Gastrocnemius medialis (tissue), 4 donors: ENCODE measurements around the gene SKIDA1. TPM values are rescaled to one million over a fixed set of nuclear protein-coding genes. Genes with fewer than 3 reads are reported as not detected.
"Not testable (repeated sequence)": the region's sequence is repeated elsewhere in the genome, so short reads cannot be mapped to it uniquely, and the experiment has no call there.

Experiments used
- ATAC-seq, 2 donors: fragments of 150-250 bp; one replicate each; pipeline ENCODE4 v1.9.1; 2016
- DNase-seq, 2 donors: peaks; one replicate each; pipeline ENCODE4 v3.0.0-alpha.2; 2019
- H3K27ac ChIP-seq, 4 donors: fragments of 200-600 bp; sonication (generic); 1 replicate in 1 of 4; 2 replicates in 3 of 4; pipeline ENCODE4 v1.5.1; 2016 to 2018; ENCODE audit warnings: mild to moderate bottlenecking in 2 of 4, moderate library complexity in 1 of 4
- H3K27me3 ChIP-seq, 3 donors: fragments of 200-600 bp; sonication (generic) in 2 of 3; 1 replicate in 1 of 3; 2 replicates in 2 of 3; pipeline versions ENCODE4 v1.5.1 to v1.6.0; 2016 to 2019; ENCODE audit warnings: mild to moderate bottlenecking in 1 of 3, moderate library complexity in 1 of 3
- H3K36me3 ChIP-seq, 2 donors: fragments of 200-600 bp; sonication (generic) in 1 of 2; one replicate each; pipeline ENCODE4 v1.5.1; 2017 to 2018
- H3K4me1 ChIP-seq, 2 donors: fragments of 200-600 bp; sonication (generic) in 1 of 2; one replicate each; pipeline ENCODE4 v1.5.1; 2016 to 2017; ENCODE audit warnings: mild to moderate bottlenecking in 2 of 2
- H3K4me3 ChIP-seq, 4 donors: fragments of 200-600 bp; sonication (generic) in 3 of 4; 1 replicate in 1 of 4; 2 replicates in 3 of 4; pipeline ENCODE4 v1.5.1; 2016 to 2019; ENCODE audit warnings: mild to moderate bottlenecking in 2 of 4
- H3K9me3 ChIP-seq, 3 donors: fragments of 200-600 bp; sonication (generic) in 2 of 3; 1 replicate in 1 of 3; 2 replicates in 2 of 3; pipeline ENCODE4 v1.5.1; 2016 to 2019
- POLR2A ChIP-seq, 2 donors: fragments of 450-650 bp; IDR thresholded peaks; one replicate each; pipeline ENCODE4 v1.6.1; 2017; ENCODE audit warnings: antibody characterized with exemption in 2 of 2, mild to moderate bottlenecking in 2 of 2, moderate library complexity in 2 of 2
- in situ Hi-C, 4 donors: fragments of 200-750 bp; cut with MboI; loops; one replicate each; pipeline versions ENCODE4 v1.15.0 to v1.8.0; 2017; ENCODE audit warnings: low sequenced_read_pairs in 4 of 4
- intact Hi-C: fragments of 100-400 bp; cut with DNase I; formaldehyde crosslinking; loops from one replicate; pipeline ENCODE4 v1.15.1; 2023; ENCODE audit warnings: low total_unique reads
- total RNA-seq, 4 donors: library from RNA; depleted of rRNA; stranded (reverse); fragments of >200 nt; gene quantifications; one replicate each; pipeline versions ENCODE4 v1.1.0 to v1.2.3, GENCODE V29; 2016
- TF ChIP-seq, protein P1 (sequence below), 5 experiments: fragments of 450-650 bp in 3 of 5; fragments of 200-600 bp in 2 of 5; sonication (generic) in 2 of 5; IDR thresholded peaks in 4 of 5; conservative IDR thresholded peaks in 1 of 5; 1 replicate in 4 of 5; 2 replicates in 1 of 5; pipeline ENCODE4 v1.5.1; 2016 to 2019; ENCODE audit warnings: antibody characterized with exemption in 5 of 5, mild to moderate bottlenecking in 3 of 5, moderate library complexity in 3 of 5

SKIDA1 gene
- under 1 TPM in 1 of 4 donors, not detected in 3; 0.09 TPM for total RNA-seq

DNA sequence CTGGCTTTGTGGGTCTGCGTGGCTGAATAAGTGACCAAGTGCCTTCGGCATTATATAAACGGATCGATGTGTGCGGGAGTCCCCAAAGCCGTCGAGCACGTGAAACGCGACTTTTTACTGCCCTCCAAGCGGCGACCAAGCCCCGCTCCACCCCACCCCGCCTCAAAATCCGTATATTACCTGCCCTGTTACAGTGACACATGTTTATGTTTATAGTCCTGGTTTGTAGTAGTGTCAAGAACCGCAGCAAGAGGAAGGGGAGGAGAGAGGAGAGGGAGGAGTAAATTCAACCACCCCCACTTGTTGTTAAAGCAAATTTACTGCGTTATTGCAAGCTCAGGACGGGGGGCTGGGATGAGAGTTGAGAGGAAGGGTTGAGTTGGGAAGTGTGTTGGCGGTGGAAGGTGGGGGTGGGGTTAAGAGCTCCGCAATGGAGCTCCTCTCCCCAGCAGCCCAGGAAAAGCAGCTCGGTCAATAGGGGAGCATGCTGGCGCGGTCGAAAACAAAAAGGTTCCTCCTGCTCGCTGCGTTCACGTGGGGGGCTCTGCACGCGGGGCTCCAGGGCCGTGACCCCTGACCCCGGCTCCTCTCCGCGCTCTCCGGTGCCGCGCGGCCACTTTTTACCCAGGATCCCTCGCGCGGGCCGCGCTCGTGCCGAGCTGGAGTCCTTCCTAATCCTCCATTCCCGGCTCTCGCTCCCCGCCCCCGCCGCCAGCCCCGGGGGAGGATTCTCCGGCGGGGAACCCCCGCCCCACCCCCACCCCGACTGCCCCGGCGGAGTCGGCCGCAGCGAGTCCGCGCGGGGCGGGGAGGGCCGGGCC is at the start of gene SKIDA1:
Gene SKIDA1 (minus strand): TSS at position 316 of the 821 bp plus-strand sequence. CDS start 7,860 bp downstream, outside the sequence.
- ATAC-seq (peak; percentile 75 to 76), DNase-seq (peak; percentile 82 to 89)
- no peaks in the 10 kb centered on the region for H3K9me3 ChIP-seq
- intact Hi-C loops (no loop called here), in situ Hi-C loops (loop anchor here in 2 of 4 donors (10.0 kb wide), 2 partner anchors 789 to 799 kb away; partner anchors contain the start of genes BMI1 (in 1 of the 2) and COMMD3 (in 1 of the 2))
- no peaks in the 10 kb centered on the region for H3K27me3 ChIP-seq
- H3K4me1 ChIP-seq = peaks cover 25 to 32% of the 10 kb centered on the region in 2 donors
- H3K27ac ChIP-seq = peak within 1 kb of the TSS; percentile 90 to 100 (median 98)
- no peaks in the 10 kb centered on the region for H3K36me3 ChIP-seq
- TF ChIP-seq POLR2A (IDR thresholded peaks at IDR 0.05) = no peak
- TF ChIP-seq, protein P1, sequence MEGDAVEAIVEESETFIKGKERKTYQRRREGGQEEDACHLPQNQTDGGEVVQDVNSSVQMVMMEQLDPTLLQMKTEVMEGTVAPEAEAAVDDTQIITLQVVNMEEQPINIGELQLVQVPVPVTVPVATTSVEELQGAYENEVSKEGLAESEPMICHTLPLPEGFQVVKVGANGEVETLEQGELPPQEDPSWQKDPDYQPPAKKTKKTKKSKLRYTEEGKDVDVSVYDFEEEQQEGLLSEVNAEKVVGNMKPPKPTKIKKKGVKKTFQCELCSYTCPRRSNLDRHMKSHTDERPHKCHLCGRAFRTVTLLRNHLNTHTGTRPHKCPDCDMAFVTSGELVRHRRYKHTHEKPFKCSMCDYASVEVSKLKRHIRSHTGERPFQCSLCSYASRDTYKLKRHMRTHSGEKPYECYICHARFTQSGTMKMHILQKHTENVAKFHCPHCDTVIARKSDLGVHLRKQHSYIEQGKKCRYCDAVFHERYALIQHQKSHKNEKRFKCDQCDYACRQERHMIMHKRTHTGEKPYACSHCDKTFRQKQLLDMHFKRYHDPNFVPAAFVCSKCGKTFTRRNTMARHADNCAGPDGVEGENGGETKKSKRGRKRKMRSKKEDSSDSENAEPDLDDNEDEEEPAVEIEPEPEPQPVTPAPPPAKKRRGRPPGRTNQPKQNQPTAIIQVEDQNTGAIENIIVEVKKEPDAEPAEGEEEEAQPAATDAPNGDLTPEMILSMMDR (IDR thresholded peaks at IDR 0.05 in 4 of 5, conservative IDR thresholded peaks at IDR 0.05 in 1 of 5) = no peak
- peak within 1 kb of the TSS; percentile 56 to 80 (median 74) for H3K4me3 ChIP-seq

DNA sequence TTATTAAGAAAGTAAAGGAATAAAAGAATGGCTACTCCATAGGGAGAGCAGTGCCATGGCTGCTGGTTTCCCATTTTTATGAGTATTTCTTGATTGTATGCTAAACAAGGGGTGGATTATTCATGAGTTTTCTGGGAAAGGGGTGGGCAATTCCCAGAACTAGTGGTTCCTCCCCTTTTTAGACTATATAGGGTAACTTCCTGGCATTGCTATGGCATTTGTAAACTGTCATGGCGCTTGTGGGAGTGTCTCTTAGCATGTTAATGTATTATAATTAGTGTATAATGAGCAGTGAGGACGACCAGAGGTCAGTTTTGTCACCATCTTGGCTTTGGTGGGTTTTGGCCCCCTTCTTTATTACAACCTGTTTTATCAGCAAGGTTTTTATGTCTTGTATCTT is 49.0 kb upstream of the SKIDA1 start:
- H3K27ac ChIP-seq, intact Hi-C loops, H3K27me3 ChIP-seq, DNase-seq, H3K36me3 ChIP-seq, H3K9me3 ChIP-seq, ATAC-seq, in situ Hi-C loops, H3K4me3 ChIP-seq: not testable (repeated sequence)
- H3K4me1 ChIP-seq = peaks cover 20 to 26% of the 10 kb centered on the region in 2 donors

DNA sequence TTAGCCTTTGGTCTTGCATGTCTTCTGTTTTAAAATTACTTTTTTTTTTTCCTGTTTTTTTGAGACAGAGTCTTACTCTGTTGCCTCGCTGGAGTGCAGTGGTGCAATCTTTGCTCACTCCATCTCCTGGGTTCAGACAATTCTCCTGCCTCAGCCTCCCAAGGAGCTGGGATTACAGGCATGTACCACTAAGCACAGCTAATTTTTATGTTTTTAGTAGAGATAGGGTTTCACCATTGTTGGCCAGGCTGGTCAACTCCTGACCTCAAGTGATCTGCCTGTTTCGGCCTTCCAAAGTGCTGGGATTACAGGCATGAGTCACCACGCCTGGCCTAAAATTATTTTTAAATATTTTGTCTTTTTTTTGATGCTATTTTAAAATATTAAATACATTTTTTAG is 47.1 kb upstream of the SKIDA1 start:
- Histone ChIP-seq H3K4me3 (no peak overlapping the region), H3K27ac (peak overlapping the region; percentile 23 to 68 (median 27)), H3K4me1 (peaks cover 20 to 37% of the 10 kb centered on the region in 2 donors), H3K27me3 (no peaks in the 10 kb centered on the region), H3K9me3 (no peaks in the 10 kb centered on the region), H3K36me3 (no peaks in the 10 kb centered on the region)
- TF ChIP-seq, protein P1 (IDR thresholded peaks at IDR 0.05 in 4 of 5, conservative IDR thresholded peaks at IDR 0.05 in 1 of 5) = no peak
- TF ChIP-seq POLR2A (IDR thresholded peaks at IDR 0.05) = no peak
- in situ Hi-C loops = no loop called here
- intact Hi-C loops = no loop called here
- peak; percentile 27 to 67 for DNase-seq
- ATAC-seq = peak; percentile 73 to 79

DNA sequence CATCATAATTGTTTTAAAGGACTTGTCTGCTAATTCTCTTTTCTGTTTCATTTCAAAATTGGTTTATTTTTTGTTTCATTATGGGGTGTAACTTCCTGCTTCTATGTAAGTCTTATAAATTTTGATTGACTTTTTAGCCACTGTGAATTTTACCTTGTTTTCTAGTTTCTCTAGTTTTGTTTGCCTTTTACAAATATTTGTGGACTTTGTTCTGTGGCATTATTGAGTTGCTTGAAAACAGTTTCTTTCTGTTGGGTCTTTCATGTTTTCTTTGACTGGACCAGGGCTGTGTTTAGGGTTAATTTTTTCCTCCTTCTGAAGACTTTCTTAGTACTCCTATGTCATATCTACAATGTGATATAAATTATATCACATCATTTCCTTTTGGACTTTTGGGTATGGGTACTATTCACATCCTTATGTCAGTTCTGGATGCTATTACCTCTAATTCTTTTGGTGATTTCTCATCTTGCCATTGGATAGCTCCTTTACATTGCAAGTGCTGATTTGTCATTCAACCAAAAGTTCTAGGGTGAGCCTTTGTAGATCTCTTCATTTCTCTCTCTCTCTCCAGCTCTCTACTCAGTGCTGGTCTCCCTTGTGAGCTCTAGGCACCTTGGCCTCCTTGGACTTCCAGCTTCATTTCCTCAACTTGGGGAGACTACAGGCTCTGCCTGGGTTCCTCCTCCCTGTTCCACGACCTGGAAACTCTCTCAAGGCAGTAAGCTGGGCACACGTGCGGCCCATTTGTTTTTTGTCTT is 45.5 kb upstream of the SKIDA1 start:
- peak overlapping the region in 1 of 4 donors; percentile 14 for H3K27ac ChIP-seq
- H3K9me3 ChIP-seq = no peaks in the 10 kb centered on the region
- H3K4me1 ChIP-seq = peaks cover 20 to 37% of the 10 kb centered on the region in 2 donors
- no peaks in the 10 kb centered on the region for H3K36me3 ChIP-seq
- intact Hi-C loops = no loop called here
- H3K4me3 ChIP-seq = no peak overlapping the region
- in situ Hi-C loops = no loop called here
- DNase-seq (no peak), ATAC-seq (no peak)
- no peaks in the 10 kb centered on the region for H3K27me3 ChIP-seq
- no peak for TF ChIP-seq POLR2A (IDR thresholded peaks at IDR 0.05)
- TF ChIP-seq, protein P1 (IDR thresholded peaks at IDR 0.05 in 4 of 5, conservative IDR thresholded peaks at IDR 0.05 in 1 of 5) = no peak

DNA sequence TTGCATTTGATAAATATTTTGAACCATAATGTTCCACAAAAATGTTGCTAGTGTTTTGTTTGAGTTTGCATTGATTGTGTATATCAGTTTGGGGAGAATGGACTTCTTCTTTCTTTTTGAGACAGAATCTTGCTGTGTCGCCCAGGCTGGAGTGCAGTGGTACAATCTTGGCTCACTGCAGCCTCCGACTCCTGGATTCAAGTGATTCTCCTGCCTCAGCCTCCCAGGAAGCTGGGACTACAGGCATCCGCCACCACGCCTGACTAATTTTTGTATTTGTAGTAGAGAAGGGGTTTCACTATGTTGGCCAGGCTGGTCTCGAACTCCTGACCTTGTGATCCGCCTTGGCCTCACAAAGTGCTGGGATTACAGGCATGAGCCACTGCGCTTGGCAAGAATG is 33.5 kb upstream of the SKIDA1 start:
- not testable (repeated sequence) for DNase-seq

More for the DNA sequence above, 33.5 kb upstream of the SKIDA1 start:
- in situ Hi-C loops, H3K4me3 ChIP-seq, ATAC-seq, H3K4me1 ChIP-seq, H3K27me3 ChIP-seq, H3K27ac ChIP-seq, H3K9me3 ChIP-seq, intact Hi-C loops: not testable (repeated sequence)
- H3K36me3 ChIP-seq = peaks cover 0 to 41% of the 10 kb centered on the region in 2 donors
